Measurements from ENCODE around the gene SKI.

The SKI gene

DNA sequence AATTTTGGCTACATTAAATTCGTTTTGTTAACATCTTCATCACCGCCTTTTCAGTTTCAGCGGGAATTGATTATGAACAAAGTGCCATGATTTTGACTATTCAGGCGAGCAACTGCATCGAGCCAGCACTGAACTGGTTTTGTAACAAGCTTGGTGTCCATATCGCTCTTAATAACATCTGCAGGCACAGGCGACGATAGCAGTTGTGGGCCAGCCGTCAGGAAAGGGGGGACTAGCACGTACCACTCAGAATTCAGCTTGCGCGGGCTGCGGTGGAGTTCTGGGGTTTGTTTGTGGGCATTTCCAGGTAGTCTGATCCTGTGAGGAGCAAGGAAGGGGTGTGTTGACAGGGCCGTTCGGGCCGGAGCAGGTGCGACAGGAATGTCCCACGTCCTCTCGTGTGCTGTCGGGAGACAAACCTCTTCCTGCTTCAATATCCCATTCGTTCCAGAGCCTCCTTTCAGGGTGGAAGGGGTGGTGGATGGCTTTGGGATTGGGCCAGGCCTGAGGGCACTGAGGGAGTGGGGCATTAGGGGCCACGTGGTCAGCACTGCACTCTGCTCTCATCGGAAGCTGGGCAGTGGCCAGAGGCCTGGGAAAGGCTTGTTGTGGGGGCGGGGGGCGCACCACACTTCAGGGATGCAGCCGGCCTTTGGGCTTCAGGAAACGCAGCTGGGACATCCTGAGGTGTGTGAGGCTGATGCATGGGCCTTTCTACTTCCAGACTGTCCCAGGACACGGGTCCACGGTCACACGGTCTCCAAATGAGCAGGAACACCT is 39.1 kb downstream of the SKI start:
- no peak for DNase-seq

DNA sequence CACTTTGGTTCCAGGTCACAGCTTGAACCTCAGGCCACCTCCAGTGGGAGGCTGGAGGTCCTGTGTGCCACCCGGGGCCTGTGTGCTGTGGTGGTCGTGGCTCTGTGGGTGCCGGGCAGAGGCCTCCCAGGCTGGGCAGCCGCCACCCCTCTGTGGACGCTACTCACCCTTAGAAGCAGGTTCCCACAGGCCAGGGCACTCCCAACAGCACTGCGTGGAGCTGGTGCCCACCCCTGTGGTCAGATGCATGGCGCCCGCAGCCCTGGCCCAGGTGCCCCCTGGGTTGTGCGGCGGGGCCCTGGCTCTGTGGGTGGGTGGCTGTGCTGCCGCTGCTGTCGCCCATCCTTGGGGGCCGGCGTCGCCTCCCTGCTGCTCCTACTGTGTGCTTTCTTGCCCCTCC is 39.7 kb downstream of the SKI start:
- DNase-seq: no peak

- no peak for DNase-seq
Measured at GRCh38 chr1:2268285-2269056, 40.4 kb downstream of the SKI start.

DNA sequence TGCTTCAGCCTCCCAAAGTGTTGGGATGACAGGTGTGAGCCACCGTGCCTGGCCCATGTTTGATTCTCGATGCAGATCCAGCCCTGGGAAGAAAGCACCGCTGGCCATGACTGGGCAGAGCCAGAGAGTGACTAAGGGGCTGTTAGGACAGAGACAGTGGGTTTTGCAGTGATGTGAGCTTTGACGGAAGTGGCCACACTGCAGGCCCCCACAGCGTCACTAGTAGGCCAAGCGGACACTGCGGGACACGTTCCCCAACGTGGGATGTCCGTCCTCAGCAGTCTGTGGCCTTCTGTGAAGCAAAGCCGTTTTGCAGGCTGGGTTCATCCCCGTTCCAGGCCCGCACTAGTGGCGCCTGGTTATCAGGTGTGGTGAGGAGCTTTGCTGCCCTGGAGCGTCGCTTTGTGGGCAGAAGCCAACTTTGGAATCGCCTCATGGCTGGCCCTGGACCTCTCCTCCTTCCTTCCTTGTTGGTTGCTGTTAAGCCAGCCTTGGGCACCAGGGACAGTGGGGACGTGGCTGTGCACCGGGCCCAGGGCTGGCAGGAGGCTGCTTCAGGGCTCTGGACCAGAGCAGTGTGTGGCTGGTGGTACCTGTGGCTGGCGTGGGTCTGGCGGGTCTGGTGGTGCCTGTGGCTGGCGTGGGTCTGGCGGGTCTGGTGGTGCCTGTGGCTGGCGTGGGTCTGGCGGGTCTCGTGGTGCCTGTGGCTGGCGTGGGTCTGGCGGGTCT is 41.2 kb downstream of the SKI start:
- DNase-seq: no peak

- no peak for DNase-seq
Measured at GRCh38 chr1:2269922-2270259, 41.8 kb downstream of the SKI start.

- no peak for DNase-seq
Measured at GRCh38 chr1:2270260-2271100, 42.4 kb downstream of the SKI start.

GRCh38 chr1:2271211-2271721 is 43.1 kb downstream of the SKI start:
- no peak for DNase-seq

DNA sequence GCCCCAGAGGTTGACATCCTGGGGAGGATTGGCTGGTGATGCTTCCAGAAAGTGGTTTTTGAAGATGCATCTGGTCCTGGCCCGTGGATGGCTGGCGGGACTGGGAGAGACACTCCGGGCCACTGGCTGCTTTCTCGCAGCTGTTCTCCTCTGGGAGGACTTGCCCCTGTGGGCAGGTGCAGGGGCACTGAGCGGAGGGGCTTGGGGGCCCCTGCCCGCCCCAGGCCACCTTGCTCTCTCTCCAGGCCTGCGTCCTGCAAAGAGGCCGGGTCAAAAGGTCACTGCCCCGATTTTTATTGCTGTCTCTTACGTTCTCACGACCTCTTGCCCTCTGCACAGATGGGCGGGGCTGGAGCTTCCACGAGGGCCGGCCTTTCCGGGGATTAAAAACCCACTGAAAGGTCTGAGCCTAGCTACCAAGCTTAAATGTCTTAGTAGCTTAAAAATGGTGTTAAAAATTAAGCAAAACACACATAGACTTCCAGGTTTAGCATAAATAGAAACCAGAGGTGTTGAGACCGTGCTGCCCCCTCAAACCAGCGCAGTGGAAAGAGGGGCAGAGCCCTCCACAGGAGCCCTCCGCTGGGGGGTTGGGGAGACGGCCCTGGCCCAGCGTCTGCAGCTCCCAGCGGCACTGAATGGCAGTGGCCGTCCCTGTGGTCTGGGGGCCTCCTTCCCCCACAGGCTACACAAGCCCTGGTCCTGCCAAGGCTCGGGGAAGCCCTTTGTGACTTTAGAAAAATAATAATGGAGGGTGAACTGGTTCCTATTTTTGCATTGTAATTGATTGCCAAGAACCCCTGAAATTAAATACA is 43.9 kb downstream of the SKI start:
- no peak for DNase-seq

DNA sequence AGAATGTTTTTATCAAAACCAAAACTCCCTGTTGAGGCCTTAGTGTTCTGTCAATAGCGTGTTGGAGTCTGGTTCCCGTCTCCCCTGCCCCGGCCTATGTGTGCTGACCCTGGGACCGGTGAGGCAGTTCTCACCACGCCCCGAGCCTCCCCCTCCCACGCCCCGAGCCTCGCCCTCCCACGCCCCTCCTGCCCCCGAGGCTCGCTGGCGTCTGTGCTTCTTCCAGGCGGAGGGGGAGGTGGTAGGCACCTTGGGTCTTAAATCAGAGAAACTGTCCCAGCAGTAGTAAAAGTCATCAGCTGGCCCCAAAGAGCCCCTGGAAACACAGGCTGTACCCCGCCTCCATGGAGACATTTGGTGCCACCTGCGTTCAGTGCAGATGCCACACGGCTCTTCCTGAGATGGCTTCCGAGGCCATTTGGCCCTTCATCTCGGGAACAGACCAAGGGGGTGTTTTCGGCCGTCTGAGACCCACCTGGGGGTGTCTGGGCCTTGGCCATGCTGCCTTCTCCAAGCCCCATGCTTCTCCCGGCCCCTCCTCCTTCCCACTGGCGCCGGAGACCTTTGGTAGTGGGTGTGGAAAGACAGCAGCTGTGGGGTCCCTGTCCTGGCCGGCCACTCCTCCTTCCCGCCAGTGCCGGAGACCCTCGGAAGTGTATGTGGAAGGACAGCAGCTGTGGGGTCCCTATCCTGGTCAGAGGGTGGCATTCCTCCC is 44.7 kb downstream of the SKI start:
- DNase-seq: no peak

GRCh38 chr1:2273401-2274090 is 45.4 kb downstream of the SKI start:
- no peak for DNase-seq

GRCh38 chr1:2274231-2274928 is 46.3 kb downstream of the SKI start:
- no peak for DNase-seq

GRCh38 chr1:2274929-2275475 is 46.9 kb downstream of the SKI start:
- no peak for DNase-seq

DNA sequence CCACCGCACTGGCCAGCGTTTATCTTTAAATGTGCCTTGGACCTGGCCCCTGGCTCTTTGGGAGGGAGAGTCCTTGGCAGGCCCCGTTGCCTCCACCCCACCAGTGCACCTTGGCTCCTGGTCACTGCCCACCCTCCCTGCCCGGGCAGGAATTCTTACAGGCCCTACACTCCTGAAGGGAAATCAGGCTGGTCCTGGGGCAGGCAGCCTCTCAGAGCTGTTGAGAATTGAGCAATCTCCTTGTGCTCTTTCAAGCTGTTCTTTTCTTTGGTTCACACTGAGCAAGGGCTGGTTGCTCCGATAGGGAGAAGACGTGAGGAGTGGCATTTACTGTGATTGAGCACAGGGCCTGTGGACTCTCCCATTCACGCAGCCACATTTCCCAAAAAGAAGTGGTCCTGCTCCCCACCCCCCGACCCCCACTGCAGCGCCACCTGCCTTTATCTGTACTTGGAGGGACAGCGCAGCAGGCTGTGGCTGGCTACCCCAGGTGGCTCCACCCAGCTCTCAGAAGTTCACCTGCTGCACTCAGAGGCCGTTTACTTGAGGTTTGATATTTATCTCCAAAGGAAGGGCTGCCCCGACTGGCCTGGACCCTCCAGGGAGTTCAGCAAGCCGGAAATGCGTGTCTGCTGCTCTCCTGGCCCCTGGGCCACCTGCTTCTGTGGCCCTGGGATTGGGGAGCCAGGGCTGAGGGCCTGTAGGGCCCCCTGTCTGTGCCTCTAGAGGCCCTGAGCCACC is 47.8 kb downstream of the SKI start:
- DNase-seq: no peak

DNA sequence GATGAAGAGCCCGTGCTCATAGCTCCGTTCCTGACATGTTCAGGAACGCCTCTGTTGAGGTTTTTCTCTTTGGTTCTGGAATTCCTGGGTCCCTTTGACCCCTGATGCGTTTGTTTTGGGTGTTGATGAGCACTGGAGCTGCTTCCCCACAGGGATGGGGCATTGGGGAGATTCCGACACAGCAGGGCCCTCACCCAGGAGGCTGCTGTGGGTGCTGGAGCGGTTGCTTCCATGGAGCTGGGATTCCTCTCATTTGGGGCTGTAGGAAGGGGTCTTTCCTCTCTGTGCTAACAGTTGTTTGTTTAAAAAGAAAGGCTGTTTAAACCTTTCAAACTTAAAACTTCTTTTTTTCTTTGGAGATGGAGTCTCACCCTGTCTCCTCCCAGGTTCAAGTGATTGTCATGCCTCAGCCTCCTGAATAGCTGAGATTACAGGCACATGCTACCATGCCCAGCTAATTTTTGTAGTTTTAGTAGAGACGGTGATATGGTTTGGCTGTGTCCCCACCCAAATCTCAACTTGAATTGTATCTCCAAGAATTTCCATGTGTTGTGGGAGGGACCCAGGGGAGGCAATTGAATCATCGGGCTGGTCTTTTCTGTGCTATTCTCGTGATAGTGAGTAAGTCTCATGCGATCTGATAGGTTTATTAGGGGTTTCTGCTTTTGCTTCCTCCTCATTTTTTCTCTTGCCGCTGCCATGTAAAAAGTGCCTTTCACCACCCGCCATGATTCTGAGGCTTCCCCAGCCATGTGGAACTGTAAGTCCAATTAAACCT is 48.9 kb downstream of the SKI start:
- no peak for DNase-seq

GRCh38 chr1:2277741-2278488 is 49.8 kb downstream of the SKI start:
- DNase-seq: no peak

DNA sequence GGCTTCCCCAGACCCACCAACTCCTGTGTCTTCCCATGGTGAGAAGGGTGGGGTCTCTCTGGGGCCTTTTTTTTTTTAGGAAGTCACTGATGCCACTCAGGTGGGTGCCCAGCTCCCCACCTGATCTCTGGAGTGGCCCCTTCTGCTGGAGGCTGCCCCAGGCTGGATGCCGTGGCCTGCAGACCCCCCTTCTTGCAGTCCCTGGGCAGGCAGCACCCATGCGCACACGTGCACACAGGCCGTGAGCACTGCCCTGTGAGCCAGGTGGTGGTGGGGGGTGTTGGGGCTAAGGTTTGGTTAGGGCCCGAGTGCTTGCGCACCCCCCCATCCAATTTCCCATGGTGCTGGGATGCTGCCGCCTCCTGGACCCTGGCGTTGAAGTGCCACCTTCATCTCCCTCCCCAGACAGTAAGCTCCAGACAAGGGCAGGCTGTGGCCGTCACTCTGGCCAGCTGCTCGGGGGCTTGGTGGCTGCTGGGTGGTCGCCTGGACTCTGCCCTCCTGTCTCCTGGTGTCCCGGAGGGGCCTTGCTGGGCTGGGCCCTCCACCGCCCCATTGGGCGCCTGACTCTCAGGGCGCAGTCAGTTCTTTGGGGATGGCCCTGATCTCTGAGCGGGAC is 50.6 kb downstream of the SKI start:
- DNase-seq: no peak

DNA sequence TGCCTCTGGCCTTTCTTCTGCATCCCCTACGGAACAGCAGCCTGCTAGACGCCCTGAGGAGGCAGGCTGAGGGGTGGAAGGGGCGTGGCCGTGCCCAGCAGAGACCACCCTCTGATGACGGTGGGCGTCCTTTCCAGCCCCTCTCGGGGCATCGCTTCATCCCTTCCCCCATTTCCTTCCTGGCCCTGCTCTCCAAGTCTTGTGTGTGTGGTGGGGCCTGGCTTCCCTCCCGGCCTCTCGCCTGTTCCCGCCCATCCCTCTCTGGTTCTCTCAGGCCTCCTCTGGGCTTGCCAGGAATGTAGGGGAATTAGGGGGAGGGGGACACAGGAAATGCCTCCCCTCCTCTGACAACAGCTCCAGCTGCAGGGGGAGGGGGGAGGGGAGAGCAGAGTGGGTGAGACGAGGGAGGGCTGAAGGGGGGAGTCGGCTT is 51.1 kb downstream of the SKI start:
- DNase-seq: no peak
